ENCODE data around the gene PNMA6F.

DNA sequence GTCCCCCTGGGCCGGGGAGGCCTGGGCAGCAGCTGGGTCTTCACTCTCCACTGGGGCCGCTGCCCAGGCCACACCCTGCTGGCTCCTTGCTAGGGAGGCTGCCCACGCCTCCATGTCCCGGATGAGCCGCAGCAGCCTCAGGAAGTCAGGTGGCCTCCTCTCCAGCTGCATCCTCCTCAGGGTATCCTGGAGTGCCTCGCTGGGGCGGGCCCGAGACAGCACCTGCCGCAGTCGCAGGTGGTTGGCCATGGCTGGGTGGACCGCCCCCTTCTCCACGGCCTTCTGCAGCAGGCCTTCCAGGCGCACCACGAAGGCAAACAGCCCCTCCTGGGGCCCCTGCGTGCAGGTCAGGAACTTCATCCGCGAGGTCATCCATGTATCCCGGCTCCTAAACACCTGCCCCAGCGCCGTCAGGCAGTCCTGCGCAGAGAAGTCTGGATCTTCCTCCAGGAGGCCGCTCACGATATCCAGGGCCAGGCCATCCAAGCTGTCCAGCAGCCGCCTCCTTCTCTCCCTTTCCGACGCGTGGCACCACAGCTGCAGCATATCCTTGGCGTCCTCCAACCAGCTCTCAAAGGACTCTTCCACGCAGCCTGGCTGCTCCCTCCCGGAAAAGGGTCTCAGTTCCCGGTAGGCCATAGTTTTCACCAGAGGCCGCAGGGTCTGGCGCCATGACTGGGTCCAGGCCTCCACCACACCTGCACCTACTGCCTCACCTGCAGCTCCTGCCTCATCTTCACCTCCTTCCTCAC is 2.1 kb downstream of the PNMA6F start:
- TF ChIP-seq, protein P1, sequence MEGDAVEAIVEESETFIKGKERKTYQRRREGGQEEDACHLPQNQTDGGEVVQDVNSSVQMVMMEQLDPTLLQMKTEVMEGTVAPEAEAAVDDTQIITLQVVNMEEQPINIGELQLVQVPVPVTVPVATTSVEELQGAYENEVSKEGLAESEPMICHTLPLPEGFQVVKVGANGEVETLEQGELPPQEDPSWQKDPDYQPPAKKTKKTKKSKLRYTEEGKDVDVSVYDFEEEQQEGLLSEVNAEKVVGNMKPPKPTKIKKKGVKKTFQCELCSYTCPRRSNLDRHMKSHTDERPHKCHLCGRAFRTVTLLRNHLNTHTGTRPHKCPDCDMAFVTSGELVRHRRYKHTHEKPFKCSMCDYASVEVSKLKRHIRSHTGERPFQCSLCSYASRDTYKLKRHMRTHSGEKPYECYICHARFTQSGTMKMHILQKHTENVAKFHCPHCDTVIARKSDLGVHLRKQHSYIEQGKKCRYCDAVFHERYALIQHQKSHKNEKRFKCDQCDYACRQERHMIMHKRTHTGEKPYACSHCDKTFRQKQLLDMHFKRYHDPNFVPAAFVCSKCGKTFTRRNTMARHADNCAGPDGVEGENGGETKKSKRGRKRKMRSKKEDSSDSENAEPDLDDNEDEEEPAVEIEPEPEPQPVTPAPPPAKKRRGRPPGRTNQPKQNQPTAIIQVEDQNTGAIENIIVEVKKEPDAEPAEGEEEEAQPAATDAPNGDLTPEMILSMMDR (conservative IDR thresholded peaks at IDR 0.05; ENCODE audit: low read depth, low read length), result no peak
- TF ChIP-seq EZH2phosphoT487 (IDR thresholded peaks at IDR 0.05; ENCODE audit: borderline replicate concordance, low read length), result no peak

All from PC-3 (cell line).